ENCODE measurements around the gene LUZP4.
"Not testable (repeated sequence)": the region's sequence is repeated elsewhere in the genome, so short reads cannot be mapped to it uniquely, and the experiment has no call there.

The LUZP4 gene

DNA sequence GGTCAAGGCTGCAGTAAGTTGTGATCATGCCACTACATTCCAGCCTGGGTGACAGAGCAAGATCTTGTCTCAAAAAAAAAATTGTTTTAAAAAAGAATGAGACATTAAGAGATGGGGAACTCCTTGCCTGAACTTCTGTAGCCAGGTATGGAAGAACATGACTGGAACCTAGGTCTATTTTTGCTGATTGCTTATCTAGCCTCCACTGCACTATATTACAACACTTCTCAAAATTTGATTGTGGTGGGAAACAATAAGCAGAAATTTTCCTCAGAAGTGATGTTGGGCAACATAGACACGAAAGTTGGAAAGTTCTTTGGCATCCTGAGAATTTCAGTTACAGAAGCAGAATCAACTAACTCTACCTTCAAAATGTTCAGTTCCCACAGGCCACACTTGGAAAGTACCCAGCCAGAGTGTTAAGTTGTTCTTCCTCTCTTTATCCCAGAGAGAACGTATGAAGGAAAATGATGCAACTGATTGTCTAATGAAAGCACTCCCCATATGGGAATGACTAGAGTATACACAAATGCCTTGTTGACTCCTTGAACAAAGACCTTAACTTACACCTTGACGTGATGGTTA is 50.0 kb downstream of the LUZP4 start:
- DNase-seq, result no peak

DNA sequence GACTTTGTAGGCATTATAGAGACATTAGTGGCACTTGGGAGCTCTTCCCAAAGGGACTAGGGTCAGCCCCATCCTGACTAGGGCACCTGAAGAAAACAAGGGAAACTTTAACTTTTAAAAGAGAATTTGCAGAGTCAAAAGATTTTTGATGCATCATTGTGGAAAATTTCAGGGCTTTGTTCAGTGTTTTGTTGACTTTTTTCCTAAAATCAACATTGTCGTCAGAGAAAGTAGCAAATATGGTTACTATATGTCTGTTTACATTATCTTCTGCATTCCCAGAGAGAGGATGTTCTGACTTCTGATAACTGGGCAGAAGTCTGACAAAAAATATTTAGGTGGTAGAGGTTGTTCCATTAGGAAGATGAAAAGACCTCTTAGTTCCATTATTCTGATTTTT is 51.9 kb downstream of the LUZP4 start:
- no peak for DNase-seq

DNA sequence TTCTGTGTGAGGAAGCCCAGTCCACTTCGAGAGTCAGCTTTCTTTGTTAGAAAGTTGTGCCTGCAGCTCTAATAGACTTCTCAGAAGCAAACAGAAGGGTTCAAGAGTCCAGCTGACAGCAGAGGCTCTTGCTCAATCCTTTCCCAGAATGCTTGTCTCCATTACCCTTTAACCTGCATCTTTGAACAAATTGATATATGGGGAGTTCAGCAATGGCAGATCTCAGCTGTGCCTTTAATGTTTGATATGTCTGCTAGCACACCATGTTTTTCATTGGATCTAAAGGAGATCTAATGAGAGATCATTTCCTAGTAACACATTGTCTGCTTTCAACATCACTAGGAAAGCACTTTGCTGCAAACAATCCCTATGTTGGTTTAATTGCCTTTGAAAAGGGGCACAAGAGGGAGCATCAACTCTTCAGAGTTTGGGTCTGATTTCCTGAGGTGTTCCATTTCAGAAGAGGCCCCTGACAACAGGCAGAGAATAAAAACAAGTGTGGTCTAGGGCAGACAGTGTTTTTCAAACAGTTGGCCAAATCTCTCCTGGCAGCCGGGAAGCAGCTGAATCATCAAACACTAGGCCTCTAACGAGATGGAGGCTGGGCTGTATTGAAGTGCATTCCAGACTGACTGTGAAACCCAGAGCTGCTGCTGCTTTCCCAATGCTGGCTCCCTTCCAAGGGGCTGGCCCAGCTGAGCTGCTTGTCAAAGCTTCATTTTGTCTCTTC is 55.5 kb downstream of the LUZP4 start:
- peak; percentile 95 for DNase-seq

DNA sequence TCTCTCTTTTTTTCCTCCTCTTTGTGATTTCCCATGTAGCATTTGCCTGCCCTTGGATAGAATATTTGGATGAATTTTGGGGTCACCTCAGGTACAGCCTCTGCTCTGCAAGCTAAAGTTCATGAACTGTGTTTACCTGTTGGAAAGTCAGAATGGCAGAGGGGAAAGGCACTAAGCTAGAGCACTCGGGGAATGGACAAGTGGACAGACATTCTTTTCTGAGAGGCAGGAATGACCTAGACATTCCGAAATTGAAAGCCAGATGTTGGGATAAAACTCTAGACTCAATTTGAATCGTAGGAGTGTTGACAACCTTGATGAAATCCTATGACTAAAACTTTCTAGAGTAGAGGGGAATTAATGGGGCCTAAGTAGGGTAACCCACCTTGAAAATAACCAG is 56.1 kb downstream of the LUZP4 start:
- DNase-seq, result no peak

DNA sequence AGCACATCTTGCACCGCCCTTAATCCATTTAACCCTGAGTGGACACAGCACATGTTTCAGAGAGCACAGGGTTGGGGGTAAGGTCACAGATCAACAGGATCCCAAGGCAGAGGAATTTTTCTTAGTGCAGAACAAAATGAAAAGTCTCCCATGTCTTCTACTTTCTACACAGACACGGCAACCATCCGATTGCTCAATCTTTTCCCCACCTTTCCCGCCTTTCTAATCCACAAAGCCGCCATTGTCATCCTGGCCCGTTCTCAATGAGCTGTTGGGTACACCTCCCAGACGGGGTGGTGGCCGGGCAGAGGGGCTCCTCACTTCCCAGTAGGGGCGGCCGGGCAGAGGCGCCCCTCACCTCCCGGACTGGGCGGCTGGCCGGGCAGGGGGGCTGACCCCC is 57.2 kb downstream of the LUZP4 start:
- DNase-seq, result not testable (repeated sequence)

DNA sequence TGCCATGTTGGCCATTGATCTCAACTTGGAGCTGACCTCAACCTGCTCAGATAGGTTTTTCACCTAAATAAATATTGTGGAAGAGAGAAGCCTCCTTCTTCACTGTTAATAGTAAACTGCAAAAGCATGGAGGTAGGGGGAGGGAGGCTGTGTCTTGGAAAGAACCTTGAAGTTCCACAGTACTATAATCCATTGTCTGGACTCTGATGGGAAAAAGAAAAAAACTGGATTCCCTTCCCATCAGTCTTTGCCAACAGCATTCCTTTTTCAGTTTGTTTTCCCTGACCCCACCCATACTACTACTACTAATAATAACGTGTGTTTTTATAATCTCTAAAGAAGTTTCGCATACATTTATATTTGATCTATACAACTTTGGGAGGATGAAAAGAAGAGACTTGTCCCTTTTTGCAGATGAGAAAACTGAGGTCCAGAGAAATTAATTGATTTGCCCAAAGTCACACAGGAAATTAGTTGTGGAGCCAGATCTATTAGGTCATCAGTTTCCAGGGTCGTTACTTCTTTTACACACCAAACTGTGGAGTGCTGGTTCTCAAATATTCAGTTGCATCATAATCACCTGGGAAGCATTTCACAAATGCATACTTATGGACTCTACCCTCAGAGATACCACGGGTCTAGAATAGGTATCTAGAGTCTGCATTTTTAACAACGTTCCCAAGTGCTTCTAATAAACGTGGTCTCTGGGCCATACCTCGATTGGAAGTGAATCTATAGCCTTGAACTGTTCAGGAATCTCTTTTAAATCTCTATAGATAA is 59.1 kb downstream of the LUZP4 start:
- no peak for DNase-seq

DNA sequence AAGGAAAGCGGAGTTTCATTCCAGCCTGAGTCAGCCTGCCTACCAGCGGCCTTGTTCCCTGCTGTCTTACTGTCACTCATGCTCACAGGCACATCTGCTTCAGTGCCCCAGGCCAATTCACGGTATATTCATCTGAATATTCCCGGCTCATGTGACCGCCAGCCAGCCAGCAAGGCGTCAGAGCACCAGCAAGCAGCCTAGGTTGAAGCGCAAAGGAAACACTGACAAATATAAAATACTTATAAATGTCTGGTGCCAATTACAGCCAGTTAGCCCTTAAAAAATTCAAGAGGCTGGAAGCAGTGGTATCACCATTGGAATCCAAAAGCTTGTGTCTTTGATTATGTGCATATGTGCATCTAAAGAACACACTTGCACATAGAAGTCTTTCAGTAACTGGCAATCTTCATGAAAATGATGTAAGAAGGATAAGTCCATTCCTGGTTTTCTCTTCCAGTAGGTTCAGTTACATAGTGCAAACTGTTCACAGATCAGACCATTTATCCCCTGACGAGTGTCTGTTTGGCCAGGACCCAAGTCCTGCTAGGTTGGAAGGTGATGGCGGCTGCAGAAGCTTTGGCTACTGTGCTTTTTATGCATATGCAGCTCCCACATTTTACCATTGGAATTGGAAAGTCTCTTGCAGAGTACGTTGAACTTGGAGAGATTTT is 61.3 kb downstream of the LUZP4 start:
- DNase-seq, result no peak

DNA sequence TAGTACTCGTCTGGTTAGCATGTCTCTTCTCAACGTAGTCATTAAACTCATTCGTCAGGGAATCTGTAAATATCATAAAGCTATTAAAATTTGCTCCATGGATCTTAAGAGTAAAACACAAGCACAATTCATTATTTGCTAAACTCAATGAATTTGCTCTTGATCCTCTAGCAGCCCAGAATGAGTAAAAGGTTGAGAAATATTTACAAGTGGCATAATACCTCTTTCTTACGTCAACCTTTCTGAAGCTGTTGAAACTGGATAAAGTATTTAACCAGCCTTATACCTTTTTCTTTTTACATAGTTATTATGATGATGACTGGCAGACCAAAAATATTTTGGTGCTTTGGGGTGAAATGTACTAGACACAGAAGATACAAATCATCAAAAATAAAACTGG is 66.9 kb downstream of the LUZP4 start:
- DNase-seq, result no peak
